Daoy (cell line): Measurements from ENCODE around the gene PGLYRP2. TPM values are rescaled to one million over a fixed set of nuclear protein-coding genes. Genes with fewer than 3 reads are reported as not detected.
A peak's percentile ranks its signal among the peaks of the same experiment; 100 is the strongest.

ENCODE experiments used
- DNase-seq: peaks from one replicate; pipeline ENCODE4 v3.0.0-alpha.2; 2015; ENCODE audit warnings: low read depth
- total RNA-seq: library from RNA; depleted of rRNA; stranded (reverse); fragments of >200 nt; shearing (Covaris generic); gene quantifications from 2 replicates; pipeline ENCODE4 v1.2.3, GENCODE V29; 2014; rRNA removed

PGLYRP2 gene
- total RNA-seq, 1 experiment from 2014 or later, result 0.17 TPM

GRCh38 chr19:15426485-15427349, 52.6 kb downstream of the PGLYRP2 start:
- no peak for DNase-seq

GRCh38 chr19:15425321-15425950, 53.9 kb downstream of the PGLYRP2 start:
- DNase-seq, result no peak

GRCh38 chr19:15424692-15425272, 54.5 kb downstream of the PGLYRP2 start:
- DNase-seq, result no peak

GRCh38 chr19:15424121-15424520, 55.2 kb downstream of the PGLYRP2 start:
- no peak for DNase-seq

GRCh38 chr19:15423130-15423529, 56.2 kb downstream of the PGLYRP2 start:
- no peak for DNase-seq

GRCh38 chr19:15422296-15423075, 56.8 kb downstream of the PGLYRP2 start:
- DNase-seq, result no peak

GRCh38 chr19:15421721-15422260, 57.5 kb downstream of the PGLYRP2 start:
- no peak for DNase-seq

GRCh38 chr19:15421136-15421695, 58.1 kb downstream of the PGLYRP2 start:
- no peak for DNase-seq

- peak; percentile 21 for DNase-seq
Measured at GRCh38 chr19:15419413-15420025, 59.8 kb downstream of the PGLYRP2 start.

Other genes with a start within 250 kb of the PGLYRP2 start
- 0.11 TPM in 1 of 2 replicates, not detected in the other for gene EPHX3, start 247.1 kb downstream of the PGLYRP2 start, total RNA-seq
- gene BRD4, start 147.0 kb downstream of the PGLYRP2 start, total RNA-seq, result 11.1 and 12.1 TPM in 2 replicates
- 15.4 and 18.6 TPM in 2 replicates for gene AKAP8, start 99.7 kb downstream of the PGLYRP2 start, total RNA-seq
- gene AKAP8L, start 60.5 kb downstream of the PGLYRP2 start, total RNA-seq, result 59.0 and 77.6 TPM in 2 replicates
- 5.7 and 7.0 TPM in 2 replicates for gene WIZ, start 29.5 kb downstream of the PGLYRP2 start, total RNA-seq
- not detected in 2 replicates for gene RASAL3, start 15.0 kb downstream of the PGLYRP2 start, total RNA-seq
- 0.46 and 0.89 TPM in 2 replicates for gene CYP4F22, start 29.0 kb upstream of the PGLYRP2 start, total RNA-seq
- not detected in 2 replicates for gene CYP4F8, start 135.7 kb upstream of the PGLYRP2 start, total RNA-seq
- not detected in 2 replicates for gene CYP4F3, start 161.4 kb upstream of the PGLYRP2 start, total RNA-seq
- 0.29 and 0.51 TPM in 2 replicates for gene CYP4F12, start 193.6 kb upstream of the PGLYRP2 start, total RNA-seq
- gene OR10H2, start 248.5 kb upstream of the PGLYRP2 start, total RNA-seq, result not detected in 2 replicates